H1 (cell line): ENCODE results near the gene KCNJ9.

Source experiments
- CTCF ChIP-seq, 3 experiments: IDR thresholded peaks; 1 replicate in 2 of 3; 2 replicates in 1 of 3; pipeline versions ENCODE4 v1.5.1 to v1.6.1; 2011; ENCODE audit warnings: low read length in 3 of 3, mild to moderate bottlenecking in 3 of 3, inconsistent platforms in 2 of 3, low read depth in 1 of 3, moderate library complexity in 1 of 3; ENCODE audit not compliant: insufficient read depth in 1 of 3; ENCODE audit errors: control extremely low read depth in 1 of 3
- EP300 ChIP-seq, 2 experiments: IDR thresholded peaks; 1 replicate in 1 of 2; 2 replicates in 1 of 2; pipeline ENCODE4 v1.6.1; 2011 to 2012; ENCODE audit warnings: low read depth in 2 of 2, low read length in 2 of 2, mild to moderate bottlenecking in 2 of 2, borderline replicate concordance in 1 of 2, inconsistent platforms in 1 of 2, moderate library complexity in 1 of 2
- RBBP5 ChIP-seq: IDR thresholded peaks from 2 replicates; pipeline ENCODE4 v1.7.1; 2012; ENCODE audit warnings: low read depth, mild to moderate bottlenecking, inconsistent platforms, low read length, moderate library complexity, borderline replicate concordance

DNA sequence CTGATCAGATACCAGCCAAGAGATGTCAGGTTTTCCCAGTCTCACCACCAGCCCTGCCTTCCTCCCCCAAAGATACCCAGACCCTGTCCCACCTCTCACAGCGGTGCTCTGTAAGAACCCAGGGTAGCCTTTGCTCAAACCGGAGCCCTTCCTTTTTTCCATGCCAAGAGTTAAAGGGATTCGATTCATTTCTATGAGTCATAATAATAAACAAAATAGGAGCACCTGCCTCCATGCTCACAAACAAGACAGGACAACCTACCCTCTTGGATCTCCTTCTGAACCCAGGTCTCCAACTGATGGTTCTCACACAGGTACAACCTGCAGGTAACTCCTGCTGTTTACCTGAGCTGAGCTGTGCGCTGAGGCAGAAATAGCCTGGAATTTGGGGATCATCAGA, 28.3 kb downstream of the KCNJ9 start:
- TF ChIP-seq EP300 (IDR thresholded peaks at IDR 0.05; ENCODE audit: borderline replicate concordance in 1 of 2, low read depth in 2 of 2, low read length in 2 of 2) (no peak), CTCF (IDR thresholded peaks at IDR 0.05; ENCODE audit: control extremely low read depth in 1 of 3, insufficient read depth in 1 of 3, low read depth in 1 of 3, low read length in 3 of 3) (no peak), RBBP5 (no peak)
